ENCODE results near the gene ROBO1.

ROBO1 gene

DNA sequence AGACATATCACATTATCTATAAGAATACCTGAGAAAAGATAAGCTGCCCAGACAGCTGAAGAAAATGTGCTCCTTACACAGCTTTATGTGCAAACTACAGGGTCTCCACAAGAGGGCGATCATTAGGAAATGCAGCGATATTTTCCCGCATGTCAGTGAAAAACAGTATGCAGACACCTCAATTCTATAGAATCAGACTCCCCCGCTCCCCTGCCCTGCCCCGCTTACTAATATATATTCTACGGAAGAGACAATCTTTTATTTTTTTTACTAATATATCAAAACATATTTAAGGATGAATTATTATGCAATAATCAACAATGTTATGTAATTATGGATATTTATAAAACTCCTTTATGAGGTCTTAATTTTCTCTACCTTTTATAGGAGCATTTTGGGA is 681.3 kb downstream of the ROBO1 start:
- no peak overlapping the region for H3K4me3 ChIP-seq (ENCODE audit: low read depth, low read length)

DNA sequence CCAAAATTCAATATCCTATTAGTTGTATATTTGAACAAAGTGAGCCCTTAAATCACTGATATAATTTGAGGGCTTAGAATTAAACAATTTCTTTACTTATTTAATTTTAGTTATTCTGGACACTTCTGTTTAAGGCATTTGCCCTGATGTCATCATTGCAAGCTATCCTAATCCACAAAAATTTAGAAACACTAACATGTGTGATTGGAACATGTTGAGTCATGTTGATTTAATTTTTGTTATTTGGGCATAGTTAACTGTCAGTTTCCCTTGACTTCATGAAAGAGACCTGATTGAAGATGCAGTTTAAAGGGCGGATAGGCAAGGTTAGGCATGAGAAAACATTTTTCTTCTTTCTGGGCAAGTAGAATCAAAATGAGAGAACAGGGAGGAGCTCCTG is 682.6 kb downstream of the ROBO1 start:
- TF ChIP-seq, protein P1, sequence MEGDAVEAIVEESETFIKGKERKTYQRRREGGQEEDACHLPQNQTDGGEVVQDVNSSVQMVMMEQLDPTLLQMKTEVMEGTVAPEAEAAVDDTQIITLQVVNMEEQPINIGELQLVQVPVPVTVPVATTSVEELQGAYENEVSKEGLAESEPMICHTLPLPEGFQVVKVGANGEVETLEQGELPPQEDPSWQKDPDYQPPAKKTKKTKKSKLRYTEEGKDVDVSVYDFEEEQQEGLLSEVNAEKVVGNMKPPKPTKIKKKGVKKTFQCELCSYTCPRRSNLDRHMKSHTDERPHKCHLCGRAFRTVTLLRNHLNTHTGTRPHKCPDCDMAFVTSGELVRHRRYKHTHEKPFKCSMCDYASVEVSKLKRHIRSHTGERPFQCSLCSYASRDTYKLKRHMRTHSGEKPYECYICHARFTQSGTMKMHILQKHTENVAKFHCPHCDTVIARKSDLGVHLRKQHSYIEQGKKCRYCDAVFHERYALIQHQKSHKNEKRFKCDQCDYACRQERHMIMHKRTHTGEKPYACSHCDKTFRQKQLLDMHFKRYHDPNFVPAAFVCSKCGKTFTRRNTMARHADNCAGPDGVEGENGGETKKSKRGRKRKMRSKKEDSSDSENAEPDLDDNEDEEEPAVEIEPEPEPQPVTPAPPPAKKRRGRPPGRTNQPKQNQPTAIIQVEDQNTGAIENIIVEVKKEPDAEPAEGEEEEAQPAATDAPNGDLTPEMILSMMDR (IDR thresholded peaks at IDR 0.05; ENCODE audit: low read depth, low read length): no peak
- H3K4me3 ChIP-seq (ENCODE audit: low read depth, low read length): no peak overlapping the region

More for the DNA sequence above, 681.3 kb downstream of the ROBO1 start:
- TF ChIP-seq, protein P1 (IDR thresholded peaks at IDR 0.05; ENCODE audit: low read depth, low read length): peak; percentile 66

DNA sequence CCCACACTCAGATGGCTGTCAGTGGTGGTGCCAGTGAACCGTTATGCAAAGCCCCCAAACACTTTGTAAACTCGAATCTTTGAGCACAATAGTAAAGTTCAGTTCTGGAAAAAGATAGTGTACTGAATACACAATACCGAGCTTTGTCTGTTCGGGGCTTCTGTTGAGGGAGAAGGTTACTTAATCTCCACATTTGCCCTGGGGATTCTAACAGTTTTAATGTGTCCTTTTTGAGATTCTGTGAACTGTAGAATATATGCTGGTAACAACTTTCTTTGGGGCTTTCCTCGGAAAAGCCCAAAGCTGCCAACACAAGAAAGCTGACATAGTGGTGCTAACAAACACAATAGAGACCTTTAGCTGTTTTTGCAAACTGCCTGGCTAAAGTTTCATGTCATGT is 686.5 kb downstream of the ROBO1 start:
- TF ChIP-seq, protein P1 (IDR thresholded peaks at IDR 0.05; ENCODE audit: low read depth, low read length): no peak
- H3K4me3 ChIP-seq (ENCODE audit: low read depth, low read length): no peak overlapping the region

DNA sequence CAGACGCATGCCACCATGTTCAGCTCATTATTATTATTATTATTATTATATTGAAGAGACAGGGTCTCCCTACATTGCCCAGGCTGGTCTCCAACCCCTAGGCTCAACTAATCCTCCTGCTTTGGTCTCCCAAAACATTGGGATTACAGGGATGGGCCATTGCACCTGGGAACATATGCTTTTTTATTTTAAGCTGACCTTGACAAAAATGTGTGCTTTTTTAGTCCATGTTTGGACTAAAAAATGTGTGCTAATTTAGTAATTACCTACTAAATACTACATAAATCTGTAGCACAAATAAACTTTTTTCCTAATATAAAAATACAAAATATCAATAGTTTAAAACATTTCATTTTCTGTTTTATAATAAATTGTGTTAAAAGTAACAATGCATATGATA is 693.2 kb downstream of the ROBO1 start:
- TF ChIP-seq, protein P1 (IDR thresholded peaks at IDR 0.05; ENCODE audit: low read depth, low read length): no peak
- no peak overlapping the region for H3K4me3 ChIP-seq (ENCODE audit: low read depth, low read length)

DNA sequence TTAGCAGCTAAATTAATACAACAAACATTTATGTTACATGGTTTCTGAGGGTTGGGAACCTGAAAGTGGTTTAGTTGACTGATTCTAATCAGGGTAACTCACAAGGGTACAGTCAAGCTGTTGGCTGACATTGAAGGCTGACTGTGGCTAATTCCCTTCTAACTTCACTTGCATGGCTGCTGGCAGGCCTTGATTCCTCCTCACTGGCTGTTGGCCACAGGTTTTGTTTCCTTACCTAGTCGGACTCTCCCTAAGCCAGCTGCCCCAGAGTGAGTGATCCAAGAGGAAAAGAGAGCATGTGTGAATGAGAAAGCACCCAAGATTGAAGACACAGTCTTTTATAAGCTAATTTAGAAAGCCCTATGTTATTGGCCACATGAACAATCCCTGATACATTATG is 700.1 kb downstream of the ROBO1 start:
- H3K4me3 ChIP-seq (ENCODE audit: low read depth, low read length): no peak overlapping the region
- TF ChIP-seq, protein P1 (IDR thresholded peaks at IDR 0.05; ENCODE audit: low read depth, low read length): no peak

DNA sequence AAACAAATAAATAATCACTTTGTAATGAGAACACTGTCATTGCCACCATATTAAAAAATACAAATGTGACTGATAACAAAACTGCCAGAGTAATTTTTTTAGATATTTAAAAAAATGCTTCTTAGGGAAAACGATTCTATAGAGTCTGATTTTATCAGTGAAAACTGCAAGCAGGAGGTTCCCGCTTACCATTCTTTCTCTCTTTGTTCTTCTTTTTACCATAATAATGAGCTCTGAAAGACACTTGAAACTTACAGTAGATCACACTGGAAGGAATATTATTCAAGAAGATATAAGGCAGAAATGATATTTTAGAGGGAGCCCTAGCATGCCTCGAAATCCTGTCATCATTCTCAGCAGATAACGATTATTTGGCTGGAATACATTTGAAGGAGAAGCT is 701.3 kb downstream of the ROBO1 start:
- TF ChIP-seq, protein P1 (IDR thresholded peaks at IDR 0.05; ENCODE audit: low read depth, low read length): no peak
- H3K4me3 ChIP-seq (ENCODE audit: low read depth, low read length): no peak overlapping the region

DNA sequence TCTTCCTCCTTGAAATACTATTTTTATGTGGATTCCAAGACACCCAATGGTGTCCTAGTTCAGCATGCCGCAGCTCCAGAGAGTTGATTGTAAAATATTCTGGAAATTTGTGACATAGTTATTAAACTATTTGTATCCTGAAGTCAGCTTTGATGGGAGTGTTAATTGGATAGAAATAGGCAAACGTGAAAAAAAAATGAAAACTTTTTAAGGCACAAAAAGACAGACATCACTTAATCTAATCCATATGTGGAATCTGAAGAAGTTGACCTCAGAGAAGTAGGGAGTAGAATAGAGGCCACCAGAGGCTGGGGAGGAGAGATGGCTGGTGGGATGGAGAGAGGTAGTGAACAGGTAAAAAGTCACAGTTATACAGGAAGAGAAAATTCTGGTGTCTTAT is 704.2 kb downstream of the ROBO1 start:
- TF ChIP-seq, protein P1 (IDR thresholded peaks at IDR 0.05; ENCODE audit: low read depth, low read length): no peak
- no peak overlapping the region for H3K4me3 ChIP-seq (ENCODE audit: low read depth, low read length)
